Esophagus squamous epithelium (tissue), 4 donors: Measurements from ENCODE around the gene MAU2.

Experiments used
- CTCF ChIP-seq, 6 experiments: fragments of 450-650 bp in 4 of 6; fragments of 200-600 bp in 2 of 6; sonication (generic) in 2 of 6; IDR thresholded peaks; one replicate each; pipeline ENCODE4 v1.5.1; 2016 to 2019; ENCODE audit warnings: antibody characterized with exemption in 6 of 6, mild to moderate bottlenecking in 4 of 6, moderate library complexity in 4 of 6
- POLR2A ChIP-seq, 4 donors: fragments of 450-650 bp; IDR thresholded peaks; one replicate each; pipeline ENCODE4 v1.6.1; 2017; ENCODE audit warnings: antibody characterized with exemption in 4 of 4, mild to moderate bottlenecking in 4 of 4, moderate library complexity in 3 of 4

- TF ChIP-seq CTCF (IDR thresholded peaks at IDR 0.05) (no peak), POLR2A (IDR thresholded peaks at IDR 0.05) (no peak)
Observed at GRCh38 chr19:19334063-19334988, 13.7 kb downstream of the MAU2 start.
